H1 (cell line): ENCODE data around the gene MASP1.

Experiments used
- CREB1 ChIP-seq: IDR thresholded peaks from 2 replicates; pipeline ENCODE4 v1.6.1; 2012; ENCODE audit warnings: inconsistent platforms
- EP300 ChIP-seq, 2 experiments: IDR thresholded peaks; 1 replicate in 1 of 2; 2 replicates in 1 of 2; pipeline ENCODE4 v1.6.1; 2011 to 2012; ENCODE audit warnings: low read depth in 2 of 2, low read length in 2 of 2, mild to moderate bottlenecking in 2 of 2, borderline replicate concordance in 1 of 2, inconsistent platforms in 1 of 2, moderate library complexity in 1 of 2
- GABPA ChIP-seq: IDR thresholded peaks from 2 replicates; pipeline ENCODE4 v1.6.1; 2011; ENCODE audit warnings: mild to moderate bottlenecking, low read length, moderate library complexity, borderline replicate concordance; ENCODE audit not compliant: insufficient read depth
- HDAC6 ChIP-seq: IDR thresholded peaks from one replicate; pipeline ENCODE4 v1.7.1; 2012; ENCODE audit warnings: low read depth, mild to moderate bottlenecking, inconsistent platforms, low read length, moderate library complexity
- POLR2A ChIP-seq, 2 experiments: IDR thresholded peaks; 1 replicate in 1 of 2; 2 replicates in 1 of 2; pipeline ENCODE4 v1.6.1; 2011; ENCODE audit warnings: low read depth in 2 of 2, low read length in 2 of 2, mild to moderate bottlenecking in 2 of 2; ENCODE audit errors: control extremely low read depth in 1 of 2
- TEAD4 ChIP-seq: IDR thresholded peaks from 2 replicates; pipeline ENCODE4 v1.6.1; 2012; ENCODE audit warnings: low read depth, low read length, inconsistent platforms, mixed read lengths
- YY1 ChIP-seq: IDR thresholded peaks from 2 replicates; pipeline ENCODE4 v1.6.1; 2011; ENCODE audit warnings: low read depth, mild to moderate bottlenecking, low read length
- TF ChIP-seq, protein P1 (sequence below), 3 experiments: IDR thresholded peaks; 1 replicate in 2 of 3; 2 replicates in 1 of 3; pipeline versions ENCODE4 v1.5.1 to v1.6.1; 2011; ENCODE audit warnings: low read length in 3 of 3, mild to moderate bottlenecking in 3 of 3, inconsistent platforms in 2 of 3, low read depth in 1 of 3, moderate library complexity in 1 of 3; ENCODE audit not compliant: insufficient read depth in 1 of 3; ENCODE audit errors: control extremely low read depth in 1 of 3

DNA sequence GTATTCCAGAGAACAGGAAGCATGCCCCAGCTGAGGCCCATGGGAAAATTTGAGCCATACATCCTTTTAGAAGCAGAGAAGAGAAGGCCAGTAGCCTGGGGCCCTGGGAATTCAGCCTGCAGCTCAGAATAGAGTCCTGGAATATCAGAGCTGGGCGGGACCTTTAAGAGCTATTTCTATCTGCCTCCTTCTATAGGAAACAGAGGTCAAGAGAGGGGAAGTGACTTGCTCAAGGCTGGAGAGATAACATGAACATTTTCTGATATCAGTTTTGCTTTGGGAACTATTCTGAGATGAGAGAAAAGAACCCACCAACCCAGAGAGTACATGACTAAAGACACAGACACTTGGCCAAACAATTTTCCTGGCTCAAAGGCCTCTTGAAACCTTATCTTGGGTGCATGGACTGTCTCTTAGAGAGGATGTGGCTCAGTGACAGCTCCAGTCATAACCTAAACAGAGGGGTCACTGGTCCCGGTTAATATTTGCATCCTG, 26.0 kb downstream of the MASP1 start:
- TF ChIP-seq, protein P1, sequence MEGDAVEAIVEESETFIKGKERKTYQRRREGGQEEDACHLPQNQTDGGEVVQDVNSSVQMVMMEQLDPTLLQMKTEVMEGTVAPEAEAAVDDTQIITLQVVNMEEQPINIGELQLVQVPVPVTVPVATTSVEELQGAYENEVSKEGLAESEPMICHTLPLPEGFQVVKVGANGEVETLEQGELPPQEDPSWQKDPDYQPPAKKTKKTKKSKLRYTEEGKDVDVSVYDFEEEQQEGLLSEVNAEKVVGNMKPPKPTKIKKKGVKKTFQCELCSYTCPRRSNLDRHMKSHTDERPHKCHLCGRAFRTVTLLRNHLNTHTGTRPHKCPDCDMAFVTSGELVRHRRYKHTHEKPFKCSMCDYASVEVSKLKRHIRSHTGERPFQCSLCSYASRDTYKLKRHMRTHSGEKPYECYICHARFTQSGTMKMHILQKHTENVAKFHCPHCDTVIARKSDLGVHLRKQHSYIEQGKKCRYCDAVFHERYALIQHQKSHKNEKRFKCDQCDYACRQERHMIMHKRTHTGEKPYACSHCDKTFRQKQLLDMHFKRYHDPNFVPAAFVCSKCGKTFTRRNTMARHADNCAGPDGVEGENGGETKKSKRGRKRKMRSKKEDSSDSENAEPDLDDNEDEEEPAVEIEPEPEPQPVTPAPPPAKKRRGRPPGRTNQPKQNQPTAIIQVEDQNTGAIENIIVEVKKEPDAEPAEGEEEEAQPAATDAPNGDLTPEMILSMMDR (IDR thresholded peaks at IDR 0.05; ENCODE audit: control extremely low read depth in 1 of 3, insufficient read depth in 1 of 3, low read depth in 1 of 3, low read length in 3 of 3) = no peak
- no peak for TF ChIP-seq POLR2A (IDR thresholded peaks at IDR 0.05; ENCODE audit: control extremely low read depth in 1 of 2, low read depth in 2 of 2, low read length in 2 of 2)
- no peak for TF ChIP-seq EP300 (IDR thresholded peaks at IDR 0.05; ENCODE audit: borderline replicate concordance in 1 of 2, low read depth in 2 of 2, low read length in 2 of 2)
- no peak for TF ChIP-seq YY1
- TF ChIP-seq HDAC6 = no peak
- TF ChIP-seq TEAD4 = no peak
- no peak for TF ChIP-seq CREB1
- TF ChIP-seq GABPA = no peak
